T-helper 1 cell treated with Interleukin-12 subunit alpha and Interleukin-12 subunit beta and Interleukin-4 antibody, amounts not matched to agents 30 ng/mL and 1 ng/mL, for 36 hours (primary cell): ENCODE results near the gene PYCARD. TPM values are rescaled to one million over a fixed set of nuclear protein-coding genes. Genes with fewer than 3 reads are reported as not detected.
"Not testable (repeated sequence)": the region's sequence is repeated elsewhere in the genome, so short reads cannot be mapped to it uniquely, and the experiment has no call there.

ENCODE experiments used
- intact Hi-C: fragments of 100-400 bp; cut with micrococcal nuclease; formaldehyde crosslinking; loops from one replicate; pipeline ENCODE4 v1.15.1; 2024
- total RNA-seq: library from RNA; stranded (reverse); gene quantifications from 2 replicates; pipeline ENCODE4 v1.2.3, GENCODE V29; 2022

The PYCARD gene
- total RNA-seq, 1 donor from 2014 or later, result 96.1 TPM

GRCh38 chr16:31215287-31216162, 13.0 kb upstream of the PYCARD start:
- intact Hi-C loops, result loop anchor here (1.0 to 5.0 kb wide), 3 partner anchors 13 to 227 kb away; partner anchors contain the start of genes PYCARD and ZNF843

DNA sequence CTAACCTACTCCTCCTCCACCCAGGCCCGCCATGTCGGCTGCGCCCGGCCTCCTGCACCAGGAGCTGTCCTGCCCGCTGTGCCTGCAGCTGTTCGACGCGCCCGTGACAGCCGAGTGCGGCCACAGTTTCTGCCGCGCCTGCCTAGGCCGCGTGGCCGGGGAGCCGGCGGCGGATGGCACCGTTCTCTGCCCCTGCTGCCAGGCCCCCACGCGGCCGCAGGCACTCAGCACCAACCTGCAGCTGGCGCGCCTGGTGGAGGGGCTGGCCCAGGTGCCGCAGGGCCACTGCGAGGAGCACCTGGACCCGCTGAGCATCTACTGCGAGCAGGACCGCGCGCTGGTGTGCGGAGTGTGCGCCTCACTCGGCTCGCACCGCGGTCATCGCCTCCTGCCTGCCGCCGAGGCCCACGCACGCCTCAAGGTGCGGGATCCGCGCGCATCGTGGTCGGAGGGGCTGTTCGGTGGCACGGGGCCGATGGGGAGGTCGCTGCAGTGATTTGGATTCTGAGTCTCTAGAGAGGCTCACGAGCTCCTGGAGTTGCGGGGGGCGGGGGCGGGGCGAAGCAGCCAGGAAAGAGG, 12.2 kb upstream of the PYCARD start:
- intact Hi-C loops, result loop anchor here (1.0 to 5.0 kb wide), 3 partner anchors 12 to 228 kb away; partner anchors contain the start of genes PYCARD and ZNF843

GRCh38 chr16:31213877-31214707, 11.5 kb upstream of the PYCARD start, which contains the start of gene TRIM72:
TRIM72 (plus strand) TSS chr16:31214119; CDS start chr16:31214739, 620 bp downstream.
- intact Hi-C loops, result no loop called here

GRCh38 chr16:31213342-31213741, 10.8 kb upstream of the PYCARD start:
- intact Hi-C loops, result no loop called here

DNA sequence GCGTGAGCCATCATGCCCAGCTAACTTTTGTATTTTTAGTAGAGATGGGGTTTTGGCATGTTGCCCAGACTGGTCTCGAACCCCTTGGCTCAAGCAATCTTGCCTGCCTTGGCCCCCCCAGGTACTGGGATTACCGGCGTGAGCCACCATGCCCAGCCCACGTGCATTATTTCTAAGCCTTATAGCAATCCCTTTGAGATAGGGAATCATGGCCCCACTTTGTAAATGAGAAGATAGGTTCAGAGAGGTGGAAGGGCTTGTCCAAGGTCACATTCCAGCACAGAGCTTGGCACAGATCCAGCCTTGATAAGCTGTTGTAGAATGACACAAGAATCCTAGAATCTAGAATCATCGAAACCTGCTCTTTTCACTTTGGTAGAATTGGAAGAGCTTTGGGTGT, 4.2 kb upstream of the PYCARD start:
- intact Hi-C loops, result no loop called here

GRCh38 chr16:31204871-31205666, 2.5 kb upstream of the PYCARD start:
- intact Hi-C loops, result loop anchor here (5.0 kb wide), 4 partner anchors 177 to 492 kb away; partner anchors contain the start of gene ARMC5

GRCh38 chr16:31201582-31202413, 762 bp downstream of the PYCARD start:
- intact Hi-C loops, result loop anchor here (1.0 to 5.0 kb wide), 13 partner anchors 9 to 667 kb away; partner anchors contain the start of genes ARMC5 and ITGAM

DNA sequence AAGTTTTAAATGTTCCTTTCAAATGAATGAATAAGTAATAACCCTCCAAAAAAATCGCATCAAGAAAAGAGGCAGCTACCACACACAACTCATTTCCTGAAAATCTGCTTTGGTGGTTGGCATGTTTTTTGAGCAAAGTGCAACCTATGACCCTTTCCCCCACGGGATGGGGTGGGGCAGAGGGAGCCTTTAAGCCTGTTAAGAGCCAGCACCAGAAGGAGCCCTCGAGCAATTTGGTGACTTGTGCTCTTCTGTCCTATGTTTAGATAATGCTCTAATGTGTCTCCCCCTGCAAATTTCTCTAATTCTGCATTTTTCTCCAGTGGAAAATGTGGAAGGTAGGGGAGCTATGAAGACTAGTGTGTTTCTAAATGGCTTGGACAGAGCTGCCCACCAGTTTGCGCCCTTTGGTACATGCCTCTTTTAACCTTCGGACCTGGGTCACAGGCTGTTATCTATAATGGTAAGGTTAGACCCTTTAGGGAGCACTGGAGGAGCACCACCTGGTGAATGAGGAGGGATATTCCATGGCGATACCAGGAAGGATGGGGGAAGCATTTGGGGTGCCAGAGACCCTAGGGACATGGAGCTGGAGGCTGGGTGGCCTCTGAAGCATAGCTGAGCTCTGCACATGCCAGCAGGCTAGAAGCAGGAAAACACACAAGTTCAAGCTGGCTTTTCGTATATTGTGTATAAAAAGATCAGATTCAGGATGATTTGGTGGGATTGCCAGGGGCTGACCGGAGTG, 1.6 kb downstream of the PYCARD start:
- intact Hi-C loops, result loop anchor here (1.0 to 5.0 kb wide), 10 partner anchors 9 to 668 kb away; partner anchors contain the start of genes ARMC5 and ITGAM

- intact Hi-C loops, result loop anchor here (2.0 to 5.0 kb wide), 6 partner anchors 59 to 669 kb away; partner anchors contain the start of genes ARMC5 and ITGAM
These were observed 2.4 kb downstream of the PYCARD start for GRCh38 chr16:31200111-31200510.

DNA sequence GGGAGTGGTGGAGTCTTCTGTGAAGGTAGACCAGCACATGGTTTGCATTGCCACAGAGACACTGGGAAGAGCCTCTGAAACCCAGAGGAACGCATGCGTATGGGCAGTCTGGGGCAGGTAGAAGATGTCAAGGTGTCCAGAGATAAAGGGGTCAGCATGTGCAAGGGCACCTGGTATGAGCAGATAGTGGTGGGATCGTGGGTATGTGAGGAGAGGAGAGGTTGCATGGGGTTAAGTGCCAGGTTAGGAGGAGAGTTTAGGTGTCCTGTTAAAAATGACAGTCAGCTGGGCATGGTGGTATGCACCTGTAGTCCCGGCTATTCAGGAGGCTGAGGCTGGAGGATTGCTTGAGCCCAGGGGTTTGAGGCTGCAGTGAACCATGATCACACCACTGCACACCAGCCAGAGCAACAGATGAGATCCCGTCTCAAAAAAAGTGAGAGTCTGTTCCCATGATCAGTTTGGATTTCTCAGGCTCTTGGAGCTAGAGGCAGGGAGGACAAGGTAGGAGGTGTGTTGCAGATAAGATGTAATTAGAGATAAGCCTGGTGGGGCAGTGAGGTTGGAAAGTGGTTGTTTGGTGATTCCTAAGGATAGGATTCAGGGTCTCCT, 3.0 kb downstream of the PYCARD start:
- intact Hi-C loops, result loop anchor here (2.0 to 5.0 kb wide), 6 partner anchors 59 to 669 kb away; partner anchors contain the start of genes ARMC5 and ITGAM

- intact Hi-C loops, result no loop called here
These were observed 4.2 kb downstream of the PYCARD start for GRCh38 chr16:31198207-31198882.

DNA sequence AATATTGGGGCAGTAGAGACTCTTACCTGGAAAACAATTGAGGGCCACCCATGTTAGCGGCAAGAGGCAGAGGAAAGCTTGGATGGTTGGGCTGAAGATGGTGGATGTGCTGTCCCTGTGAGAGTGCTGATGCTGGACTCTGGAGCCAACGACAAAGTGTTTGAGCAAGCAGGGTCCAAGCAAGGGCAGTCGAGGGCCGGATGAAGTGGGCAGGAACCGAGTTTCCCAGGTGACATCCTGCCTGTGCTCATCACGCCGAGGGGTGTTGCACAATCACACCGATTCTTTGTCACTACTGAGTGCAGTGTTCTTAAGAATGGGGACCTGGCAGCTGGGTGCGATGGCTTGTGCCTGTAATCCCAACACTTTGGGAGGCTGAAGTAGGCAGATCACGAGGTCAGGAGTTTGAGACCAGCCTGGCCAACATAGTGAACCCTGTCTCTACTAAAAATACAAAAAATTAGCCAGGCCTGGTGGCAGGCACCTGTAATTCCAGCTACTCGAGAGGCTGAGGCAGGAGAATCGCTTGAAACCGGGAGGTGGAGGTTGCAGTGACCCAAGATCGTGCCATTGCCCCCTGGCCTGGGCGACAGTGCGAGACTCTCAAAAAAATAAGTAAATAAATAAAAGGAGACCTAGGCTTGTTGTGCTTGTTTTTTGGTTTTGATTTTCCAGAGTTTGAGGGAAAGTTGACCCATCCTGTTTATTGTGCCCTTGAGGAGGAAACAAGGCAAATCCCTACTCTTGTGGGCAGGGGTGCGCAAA, 6.1 kb downstream of the PYCARD start:
- intact Hi-C loops, result no loop called here

- intact Hi-C loops, result not testable (repeated sequence)
These were observed 6.7 kb downstream of the PYCARD start for GRCh38 chr16:31195861-31196260.

DNA sequence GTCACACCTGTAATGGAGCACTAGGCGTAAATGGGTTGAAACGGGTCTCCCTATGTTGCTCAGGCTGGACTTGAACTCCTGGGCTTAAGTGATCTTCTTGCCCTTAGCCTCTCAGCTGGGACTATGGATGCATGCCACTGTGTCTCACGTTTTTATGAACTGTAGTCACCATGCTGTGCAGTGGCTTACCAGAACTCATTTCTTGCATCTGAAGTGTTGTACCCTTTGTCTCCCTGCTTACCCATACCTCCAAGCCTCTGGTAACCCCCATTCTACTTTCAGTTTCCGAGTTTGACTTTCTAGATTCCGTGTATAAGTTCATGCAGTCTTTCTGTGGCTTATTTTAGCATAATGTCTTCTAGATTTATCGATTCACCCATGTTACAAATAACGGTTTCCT, 7.7 kb downstream of the PYCARD start:
- intact Hi-C loops, result no loop called here

- intact Hi-C loops, result no loop called here
These were observed 8.7 kb downstream of the PYCARD start for GRCh38 chr16:31193874-31194273.

DNA sequence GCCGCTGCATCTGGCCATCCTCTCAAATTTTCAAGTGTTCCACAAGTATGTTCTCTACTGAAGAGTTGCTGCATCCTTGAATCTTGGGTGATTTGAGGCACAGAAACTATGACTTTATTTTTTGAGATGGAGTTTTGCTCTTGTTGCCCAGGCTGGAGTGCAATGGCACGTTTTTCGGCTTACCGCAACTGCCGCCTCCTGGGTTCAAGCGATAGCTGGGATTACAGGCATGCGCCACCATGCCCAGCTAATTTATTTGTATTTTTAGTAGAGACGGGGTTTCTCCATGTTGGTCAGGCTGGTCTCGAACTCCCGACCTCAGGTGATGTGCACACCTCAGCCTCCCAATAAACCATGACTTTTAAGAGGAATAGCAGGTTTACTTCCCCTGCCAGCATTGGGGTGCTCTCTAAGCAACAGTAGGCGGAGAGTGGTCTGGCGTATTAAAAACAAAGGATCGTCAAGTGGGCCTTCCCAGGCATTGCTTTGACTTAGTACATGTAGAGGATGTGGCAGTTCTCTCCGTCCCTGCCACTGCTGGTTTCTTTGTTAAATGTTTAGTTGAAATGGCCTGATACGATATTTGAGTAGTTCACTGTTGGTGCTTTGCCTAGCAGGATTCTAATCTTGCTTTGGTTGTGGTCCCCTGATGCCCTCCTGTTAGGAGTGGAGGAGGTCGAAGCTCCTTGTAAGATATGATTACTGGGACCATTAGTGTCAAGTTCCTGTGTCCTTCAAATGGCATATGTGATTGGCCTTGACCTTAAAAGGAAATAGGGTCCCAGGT, 9.5 kb downstream of the PYCARD start:
- intact Hi-C loops, result loop anchor here (1.0 kb wide), 1 partner anchor 8 kb away; no protein-coding TSS in a partner anchor
